PFSK-1 (cell line): ENCODE results near the gene GREM2.

ENCODE experiments used
- FOXP2 ChIP-seq: optimal IDR thresholded peaks from 2 replicates; pipeline ENCODE3; 2011; ENCODE audit warnings: borderline replicate concordance, control low read depth, inconsistent platforms; ENCODE audit not compliant: insufficient read depth; ENCODE audit errors: extremely low read length, extremely low read depth
- POLR2AphosphoS5 ChIP-seq: IDR thresholded peaks from 2 replicates; pipeline ENCODE4 v1.6.1; 2012; ENCODE audit warnings: low read depth, mild to moderate bottlenecking, control low read depth, low read length, moderate library complexity
- REST ChIP-seq, 2 experiments: IDR thresholded peaks; 2 replicates each; pipeline versions ENCODE4 v1.6.1 to v1.8.0; 2011 to 2012; ENCODE audit warnings: low read depth in 2 of 2, low read length in 2 of 2, control low read depth in 1 of 2, inconsistent platforms in 1 of 2, mild to moderate bottlenecking in 1 of 2, moderate library complexity in 1 of 2; ENCODE audit not compliant: insufficient read depth in 1 of 2
- SIN3A ChIP-seq: IDR thresholded peaks from 2 replicates; pipeline ENCODE4 v1.6.1; 2012; ENCODE audit warnings: mild to moderate bottlenecking, low read length, moderate library complexity, borderline replicate concordance; ENCODE audit not compliant: insufficient read depth
- TAF1 ChIP-seq: IDR thresholded peaks from 2 replicates; pipeline ENCODE4 v1.6.1; 2012; ENCODE audit warnings: low read length, control low read depth, borderline replicate concordance; ENCODE audit not compliant: insufficient read depth

GRCh38 chr1:240496941-240497340, 115.0 kb downstream of the GREM2 start:
- TF ChIP-seq REST (IDR thresholded peaks at IDR 0.05; ENCODE audit: insufficient read depth in 1 of 2, low read depth in 2 of 2, low read length in 2 of 2) = no peak
- no peak for TF ChIP-seq SIN3A
- TF ChIP-seq POLR2AphosphoS5 = no peak
- TF ChIP-seq TAF1 = no peak
- no peak for TF ChIP-seq FOXP2
